ENCODE results near the gene DGKG. TPM values are rescaled to one million over a fixed set of nuclear protein-coding genes. Genes with fewer than 3 reads are reported as not detected.
A peak's percentile ranks its signal among the peaks of the same experiment; 100 is the strongest.

Gene DGKG
- total RNA-seq, 3 donors from 2014 or later: 0.59 to 2.3 (median 2.1) TPM

- Histone ChIP-seq H3K27ac (no peak overlapping the region), H3K36me3 (no peaks in the 10 kb centered on the region), H3K9me3 (no peaks in the 10 kb centered on the region), H3K4me1 (no peaks in the 10 kb centered on the region), H3K4me3 (peak overlapping the region; percentile 39 to 62 (median 44)), H3K27me3 (peaks cover 0 to 54% of the 10 kb centered on the region in 2 donors)
- no peak for DNase-seq (ENCODE audit: low spot score in 2 of 2)
- intact Hi-C loops (cut with DNase I; ENCODE audit: low total_unique reads): no loop called here
- TF ChIP-seq, protein P1, sequence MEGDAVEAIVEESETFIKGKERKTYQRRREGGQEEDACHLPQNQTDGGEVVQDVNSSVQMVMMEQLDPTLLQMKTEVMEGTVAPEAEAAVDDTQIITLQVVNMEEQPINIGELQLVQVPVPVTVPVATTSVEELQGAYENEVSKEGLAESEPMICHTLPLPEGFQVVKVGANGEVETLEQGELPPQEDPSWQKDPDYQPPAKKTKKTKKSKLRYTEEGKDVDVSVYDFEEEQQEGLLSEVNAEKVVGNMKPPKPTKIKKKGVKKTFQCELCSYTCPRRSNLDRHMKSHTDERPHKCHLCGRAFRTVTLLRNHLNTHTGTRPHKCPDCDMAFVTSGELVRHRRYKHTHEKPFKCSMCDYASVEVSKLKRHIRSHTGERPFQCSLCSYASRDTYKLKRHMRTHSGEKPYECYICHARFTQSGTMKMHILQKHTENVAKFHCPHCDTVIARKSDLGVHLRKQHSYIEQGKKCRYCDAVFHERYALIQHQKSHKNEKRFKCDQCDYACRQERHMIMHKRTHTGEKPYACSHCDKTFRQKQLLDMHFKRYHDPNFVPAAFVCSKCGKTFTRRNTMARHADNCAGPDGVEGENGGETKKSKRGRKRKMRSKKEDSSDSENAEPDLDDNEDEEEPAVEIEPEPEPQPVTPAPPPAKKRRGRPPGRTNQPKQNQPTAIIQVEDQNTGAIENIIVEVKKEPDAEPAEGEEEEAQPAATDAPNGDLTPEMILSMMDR (IDR thresholded peaks at IDR 0.05): no peak
Measured at GRCh38 chr3:186361246-186361761, 730 bp downstream of the DGKG start.

DNA sequence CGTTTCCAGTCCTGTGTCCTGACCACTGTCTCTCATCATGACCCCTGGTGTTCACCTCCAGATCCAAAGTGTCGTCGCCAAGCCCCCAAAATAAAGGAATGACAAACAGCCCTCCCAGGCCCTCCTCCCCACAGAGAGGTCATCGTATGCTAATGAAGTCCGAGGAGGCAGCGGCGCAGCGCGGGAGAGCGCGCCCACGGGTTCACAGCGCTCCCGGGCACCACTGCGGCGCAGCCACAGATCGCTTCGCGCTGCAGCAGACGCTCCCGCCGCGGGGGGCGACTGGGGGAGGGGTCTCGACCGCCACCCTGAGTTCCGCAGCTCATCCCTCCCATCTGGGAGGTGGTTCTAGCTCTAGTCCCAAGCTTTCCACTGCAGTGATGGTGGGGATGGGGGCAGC lies 1.3 kb downstream of the DGKG start:
- intact Hi-C loops (cut with DNase I; ENCODE audit: low total_unique reads): no loop called here
- no peak for TF ChIP-seq POLR2AphosphoS5 (IDR thresholded peaks at IDR 0.05)
- Histone ChIP-seq H3K36me3 (no peaks in the 10 kb centered on the region), H3K4me3 (peak overlapping the region; percentile 39 to 62 (median 44)), H3K4me1 (no peaks in the 10 kb centered on the region), H3K9me3 (no peaks in the 10 kb centered on the region), H3K27me3 (peaks cover 0 to 50% of the 10 kb centered on the region in 2 donors), H3K27ac (no peak overlapping the region)
- no peak for DNase-seq (ENCODE audit: low spot score in 2 of 2)

GRCh38 chr3:186359078-186359477 lies 3.0 kb downstream of the DGKG start:
- Histone ChIP-seq H3K27ac (no peak overlapping the region), H3K4me1 (no peaks in the 10 kb centered on the region)
- intact Hi-C loops (cut with DNase I; ENCODE audit: low total_unique reads): no loop called here

GRCh38 chr3:186356152-186356551 lies 5.9 kb downstream of the DGKG start:
- TF ChIP-seq POLR2AphosphoS5 (IDR thresholded peaks at IDR 0.05) (no peak), POLR2A (IDR thresholded peaks at IDR 0.05) (no peak)
- TF ChIP-seq, protein P1 (IDR thresholded peaks at IDR 0.05): no peak
- H3K9me3 ChIP-seq: no peaks in the 10 kb centered on the region
- intact Hi-C loops (cut with DNase I; ENCODE audit: low total_unique reads): no loop called here
- H3K27ac ChIP-seq: no peak overlapping the region
- H3K4me1 ChIP-seq: no peaks in the 10 kb centered on the region
- no peak for DNase-seq (ENCODE audit: low spot score in 2 of 2)
- peaks cover 0 to 11% of the 10 kb centered on the region in 2 donors for H3K27me3 ChIP-seq
- H3K36me3 ChIP-seq: no peaks in the 10 kb centered on the region
- no peak overlapping the region for H3K4me3 ChIP-seq

More at GRCh38 chr3:186359078-186359477, 3.0 kb downstream of the DGKG start:
- DNase-seq (ENCODE audit: low spot score in 2 of 2): no peak
- Histone ChIP-seq H3K27me3 (peaks cover 0 to 40% of the 10 kb centered on the region in 2 donors), H3K9me3 (no peaks in the 10 kb centered on the region), H3K4me3 (no peak overlapping the region), H3K36me3 (no peaks in the 10 kb centered on the region)
- TF ChIP-seq POLR2A (IDR thresholded peaks at IDR 0.05): no peak
- TF ChIP-seq POLR2AphosphoS5 (IDR thresholded peaks at IDR 0.05): no peak
- TF ChIP-seq, protein P1 (IDR thresholded peaks at IDR 0.05): no peak

- Histone ChIP-seq H3K9me3 (no peaks in the 10 kb centered on the region), H3K27ac (no peak overlapping the region), H3K4me1 (no peaks in the 10 kb centered on the region), H3K36me3 (no peaks in the 10 kb centered on the region), H3K4me3 (no peak overlapping the region), H3K27me3 (peaks cover 0 to 3% of the 10 kb centered on the region in 2 donors)
- TF ChIP-seq, protein P1 (IDR thresholded peaks at IDR 0.05): no peak
- TF ChIP-seq POLR2A (IDR thresholded peaks at IDR 0.05) (no peak), POLR2AphosphoS5 (IDR thresholded peaks at IDR 0.05) (no peak)
- intact Hi-C loops (cut with DNase I; ENCODE audit: low total_unique reads): no loop called here
- no peak for DNase-seq (ENCODE audit: low spot score in 2 of 2)
Measured at GRCh38 chr3:186354100-186354499, 7.9 kb downstream of the DGKG start.

GRCh38 chr3:186352369-186352768 lies 9.7 kb downstream of the DGKG start:
- no peaks in the 10 kb centered on the region for H3K4me1 ChIP-seq
- no peak overlapping the region for H3K4me3 ChIP-seq
- H3K27ac ChIP-seq: no peak overlapping the region
- TF ChIP-seq, protein P1 (IDR thresholded peaks at IDR 0.05): no peak
- TF ChIP-seq POLR2AphosphoS5 (IDR thresholded peaks at IDR 0.05) (no peak), POLR2A (IDR thresholded peaks at IDR 0.05) (no peak)
- no peak for DNase-seq (ENCODE audit: low spot score in 2 of 2)
- no peaks in the 10 kb centered on the region for H3K36me3 ChIP-seq
- intact Hi-C loops (cut with DNase I; ENCODE audit: low total_unique reads): no loop called here
- no peaks in the 10 kb centered on the region for H3K27me3 ChIP-seq
- no peaks in the 10 kb centered on the region for H3K9me3 ChIP-seq

Measured in breast epithelium (tissue), 4 donors.